OCI-LY1 (cell line): ENCODE data around the gene ALKBH3.

Experiments used
- CTCF ChIP-seq: fragments of 200-600 bp; sonication (generic), shearing (Covaris generic); IDR thresholded peaks from 2 replicates; pipeline ENCODE4 v1.5.1; 2017; ENCODE audit warnings: mild to moderate bottlenecking, antibody characterized with exemption, low read length, moderate library complexity, mixed read lengths
- EZH2 ChIP-seq: fragments of 200-600 bp; sonication (generic), shearing (Covaris generic); IDR thresholded peaks from 2 replicates; pipeline ENCODE4 v1.8.0; 2017; ENCODE audit warnings: borderline replicate concordance, mixed run types, mild to moderate bottlenecking, antibody characterized with exemption, low read length, moderate library complexity, mixed read lengths

- TF ChIP-seq CTCF = no peak
- no peak for TF ChIP-seq EZH2
These were observed 62.2 kb downstream of the ALKBH3 start for GRCh38 chr11:43942662-43943371.
